ENCODE data around the gene ADI1.

DNA sequence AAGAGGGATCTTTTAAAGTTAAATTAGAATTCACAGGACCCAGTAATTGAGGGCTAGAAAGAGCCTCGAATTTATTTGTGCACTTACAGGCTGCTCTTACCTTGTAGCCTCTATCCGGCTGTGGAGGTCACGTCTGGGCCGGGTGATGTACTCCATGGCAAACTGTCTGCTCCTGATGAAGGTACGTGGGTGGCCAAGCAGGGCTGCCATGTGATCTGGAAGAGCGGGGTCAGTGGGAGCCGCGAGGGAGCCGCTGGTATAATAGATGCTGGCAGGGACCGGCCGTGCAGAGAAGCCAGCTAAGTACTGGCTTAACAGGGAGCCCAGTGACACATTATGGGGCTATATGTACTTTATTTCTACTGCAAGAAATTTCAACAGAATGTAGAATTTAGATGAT lies 59.2 kb downstream of the ADI1 start:
- TF ChIP-seq MXI1 (IDR thresholded peaks at IDR 0.05; ENCODE audit: borderline replicate concordance, low read depth, low read length) (no peak), RCOR1 (IDR thresholded peaks at IDR 0.05; ENCODE audit: insufficient replicate concordance, low read length) (no peak), CEBPB (IDR thresholded peaks at IDR 0.05; ENCODE audit: low read depth, low read length) (no peak), MAZ (IDR thresholded peaks at IDR 0.05; ENCODE audit: borderline replicate concordance, low read depth, low read length) (no peak), RAD21 (IDR thresholded peaks at IDR 0.05; ENCODE audit: low read length) (no peak), POLR2A (IDR thresholded peaks at IDR 0.05; ENCODE audit: low read depth, low read length) (no peak), MAFK (IDR thresholded peaks at IDR 0.05; ENCODE audit: low read depth, low read length) (no peak), BHLHE40 (IDR thresholded peaks at IDR 0.05; ENCODE audit: low read depth, low read length) (no peak)
- TF ChIP-seq, protein P1, sequence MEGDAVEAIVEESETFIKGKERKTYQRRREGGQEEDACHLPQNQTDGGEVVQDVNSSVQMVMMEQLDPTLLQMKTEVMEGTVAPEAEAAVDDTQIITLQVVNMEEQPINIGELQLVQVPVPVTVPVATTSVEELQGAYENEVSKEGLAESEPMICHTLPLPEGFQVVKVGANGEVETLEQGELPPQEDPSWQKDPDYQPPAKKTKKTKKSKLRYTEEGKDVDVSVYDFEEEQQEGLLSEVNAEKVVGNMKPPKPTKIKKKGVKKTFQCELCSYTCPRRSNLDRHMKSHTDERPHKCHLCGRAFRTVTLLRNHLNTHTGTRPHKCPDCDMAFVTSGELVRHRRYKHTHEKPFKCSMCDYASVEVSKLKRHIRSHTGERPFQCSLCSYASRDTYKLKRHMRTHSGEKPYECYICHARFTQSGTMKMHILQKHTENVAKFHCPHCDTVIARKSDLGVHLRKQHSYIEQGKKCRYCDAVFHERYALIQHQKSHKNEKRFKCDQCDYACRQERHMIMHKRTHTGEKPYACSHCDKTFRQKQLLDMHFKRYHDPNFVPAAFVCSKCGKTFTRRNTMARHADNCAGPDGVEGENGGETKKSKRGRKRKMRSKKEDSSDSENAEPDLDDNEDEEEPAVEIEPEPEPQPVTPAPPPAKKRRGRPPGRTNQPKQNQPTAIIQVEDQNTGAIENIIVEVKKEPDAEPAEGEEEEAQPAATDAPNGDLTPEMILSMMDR (conservative IDR thresholded peaks at IDR 0.05; ENCODE audit: low read depth, low read length), result no peak

All from IMR-90 (cell line).